H9 (cell line): ENCODE measurements around the gene SEC16B. TPM values are rescaled to one million over a fixed set of nuclear protein-coding genes. Genes with fewer than 3 reads are reported as not detected.
A peak's percentile ranks its signal among the peaks of the same experiment; 100 is the strongest.

ENCODE experiments used
- DNase-seq: peaks from one replicate; pipeline ENCODE4 v3.0.0-alpha.2; 2017
- H2AFZ ChIP-seq: one replicate; pipeline ENCODE4 v1.6.1; 2013; ENCODE audit warnings: mild to moderate bottlenecking, low read length, control low read depth, moderate library complexity
- H2AK5ac ChIP-seq: 2 replicates; pipeline ENCODE4 v1.6.1; 2013; ENCODE audit warnings: low read length, control low read depth, mixed read lengths; ENCODE audit not compliant: insufficient read length
- H2BK120ac ChIP-seq: one replicate; pipeline ENCODE4 v1.6.1; 2013; ENCODE audit warnings: low read depth, mild to moderate bottlenecking, low read length, control low read depth, inconsistent platforms; ENCODE audit not compliant: poor library complexity, severe bottlenecking
- H2BK12ac ChIP-seq: 2 replicates; pipeline ENCODE4 v1.6.1; 2013; ENCODE audit warnings: low read length, control low read depth, mixed read lengths, low read depth; ENCODE audit not compliant: insufficient read length
- H2BK15ac ChIP-seq: 2 replicates; pipeline ENCODE4 v1.6.1; 2013; ENCODE audit warnings: low read depth, low read length, control low read depth
- H2BK20ac ChIP-seq: one replicate; pipeline ENCODE4 v1.6.1; 2013; ENCODE audit warnings: low read depth, mild to moderate bottlenecking, low read length, control low read depth, inconsistent platforms; ENCODE audit not compliant: poor library complexity, severe bottlenecking
- H2BK5ac ChIP-seq: 2 replicates; pipeline ENCODE4 v1.6.1; 2013; ENCODE audit warnings: low read length, control low read depth, mixed read lengths; ENCODE audit not compliant: insufficient read length
- H3K14ac ChIP-seq: 2 replicates; pipeline ENCODE4 v1.6.1; 2013; ENCODE audit warnings: low read length, control low read depth; ENCODE audit not compliant: insufficient read depth
- H3K18ac ChIP-seq: 2 replicates; pipeline ENCODE4 v1.6.1; 2013; ENCODE audit warnings: low read depth, mild to moderate bottlenecking, mixed read lengths, low read length, control low read depth; ENCODE audit not compliant: insufficient read length
- H3K23ac ChIP-seq: 2 replicates; pipeline ENCODE4 v1.6.1; 2013; ENCODE audit warnings: low read length, control low read depth, mixed read lengths, low read depth; ENCODE audit not compliant: insufficient read length
- H3K23me2 ChIP-seq: 2 replicates; pipeline ENCODE4 v1.6.1; 2013; ENCODE audit warnings: low read depth, mild to moderate bottlenecking, mixed read lengths, low read length, control low read depth; ENCODE audit not compliant: insufficient read length, poor library complexity, severe bottlenecking
- H3K27ac ChIP-seq: 2 replicates; pipeline ENCODE4 v1.5.1; 2013; ENCODE audit warnings: low read length, control low read depth, mixed read lengths, low read depth; ENCODE audit not compliant: insufficient read length
- H3K27me3 ChIP-seq: 2 replicates; pipeline ENCODE4 v1.6.1; 2013; ENCODE audit warnings: low read length, control low read depth, inconsistent platforms; ENCODE audit not compliant: insufficient read depth
- H3K4ac ChIP-seq: 2 replicates; pipeline ENCODE4 v1.6.1; 2013; ENCODE audit warnings: low read depth, mild to moderate bottlenecking, control low read depth, inconsistent platforms, low read length, moderate library complexity
- H3K4me1 ChIP-seq: 2 replicates; pipeline ENCODE4 v1.6.1; 2013; ENCODE audit warnings: low read length, control low read depth, inconsistent platforms; ENCODE audit not compliant: insufficient read depth
- H3K4me2 ChIP-seq: 2 replicates; pipeline ENCODE4 v1.6.1; 2013; ENCODE audit warnings: low read length, control low read depth, mixed read lengths; ENCODE audit not compliant: insufficient read length, insufficient read depth
- H3K56ac ChIP-seq: 2 replicates; pipeline ENCODE4 v1.6.1; 2013; ENCODE audit warnings: low read depth, mild to moderate bottlenecking, mixed read lengths, low read length, control low read depth; ENCODE audit not compliant: insufficient read length
- H3K79me1 ChIP-seq: 2 replicates; pipeline ENCODE4 v1.6.1; 2013; ENCODE audit warnings: low read depth, mild to moderate bottlenecking, moderate library complexity, low read length, control low read depth, inconsistent platforms; ENCODE audit not compliant: insufficient read depth, poor library complexity, severe bottlenecking
- H3K79me2 ChIP-seq: 2 replicates; pipeline ENCODE4 v1.6.1; 2013; ENCODE audit warnings: low read length, control low read depth, inconsistent platforms; ENCODE audit not compliant: insufficient read depth
- H3K9ac ChIP-seq: 2 replicates; pipeline ENCODE4 v1.6.1; 2013; ENCODE audit warnings: low read length, control low read depth, mixed read lengths; ENCODE audit not compliant: insufficient read length; ENCODE audit errors: extremely low read depth
- H3K9me3 ChIP-seq: one replicate; pipeline ENCODE4 v1.6.1; 2013; ENCODE audit warnings: low read depth, low read length, inconsistent platforms; ENCODE audit not compliant: control insufficient read depth
- H3T11ph ChIP-seq: one replicate; pipeline ENCODE4 v1.6.1; 2013; ENCODE audit warnings: mild to moderate bottlenecking, low read length, control low read depth, inconsistent platforms
- H4K20me1 ChIP-seq: one replicate; pipeline ENCODE4 v1.6.1; 2013; ENCODE audit not compliant: control insufficient read depth, insufficient read length, insufficient read depth
- H4K5ac ChIP-seq: 2 replicates; pipeline ENCODE4 v1.6.1; 2013; ENCODE audit warnings: low read depth, mild to moderate bottlenecking, mixed read lengths, low read length, control low read depth; ENCODE audit not compliant: insufficient read length
- H4K8ac ChIP-seq: replicated peaks from 2 replicates; pipeline ENCODE4 v1.6.1; 2013; ENCODE audit warnings: low read length, control low read depth, mixed read lengths, low read depth; ENCODE audit not compliant: insufficient read length
- H4K91ac ChIP-seq: 2 replicates; pipeline ENCODE4 v1.6.1; 2013; ENCODE audit warnings: low read depth, mild to moderate bottlenecking, moderate library complexity, mixed read lengths, low read length, control low read depth; ENCODE audit not compliant: insufficient read length
- H3K27ac Mint-ChIP-seq, 3 experiments: 2 replicates in 2 of 3; 3 replicates in 1 of 3; pipeline ENCODE4 v1.8.0; 2020 to 2021; ENCODE audit warnings: mixed read lengths in 3 of 3, mild to moderate bottlenecking in 1 of 3, moderate library complexity in 1 of 3
- H3K27me3 Mint-ChIP-seq: 2 replicates; pipeline ENCODE4 v1.8.0; 2021; ENCODE audit warnings: low read depth, mild to moderate bottlenecking, moderate library complexity, mixed read lengths
- H3K36me3 Mint-ChIP-seq, 3 experiments: 2 replicates in 2 of 3; 3 replicates in 1 of 3; pipeline ENCODE4 v1.8.0; 2020 to 2021; ENCODE audit warnings: low read depth in 3 of 3, mixed read lengths in 3 of 3; ENCODE audit not compliant: insufficient read depth in 1 of 3
- H3K4me1 Mint-ChIP-seq, 2 experiments: 2 replicates each; pipeline ENCODE4 v1.8.0; 2020; ENCODE audit warnings: mixed read lengths in 2 of 2
- H3K4me3 Mint-ChIP-seq, 2 experiments: 2 replicates in 1 of 2; 3 replicates in 1 of 2; pipeline ENCODE4 v1.8.0; 2020 to 2021; ENCODE audit warnings: mild to moderate bottlenecking in 2 of 2, mixed read lengths in 2 of 2, moderate library complexity in 1 of 2
- H3K9me3 Mint-ChIP-seq, 2 experiments: 2 replicates in 1 of 2; 3 replicates in 1 of 2; pipeline ENCODE4 v1.8.0; 2020; ENCODE audit warnings: mild to moderate bottlenecking in 2 of 2, mixed read lengths in 2 of 2, moderate library complexity in 1 of 2
- CTCF ChIP-seq: fragments of 200-600 bp; sonication (generic); conservative IDR thresholded peaks from 3 replicates; pipeline ENCODE4 v1.8.0; 2021; ENCODE audit warnings: antibody characterized with exemption, mild to moderate bottlenecking
- WGBS: extraction: QIAGEN DNeasy Blood & Tissue Kit; methylation state at CpG from one replicate; pipeline ENCODE4 v1.1.7; 2013; ENCODE audit warnings: missing lambda C conversion rate, low lambda C conversion rate, mixed read lengths; ENCODE audit not compliant: insufficient read length; ENCODE audit errors: extremely low coverage; 5-methylcytosine and 5-hydroxymethylcytosine counted together
- total RNA-seq: library from RNA; stranded (reverse); gene quantifications from 2 replicates; pipeline ENCODE4 v1.2.1, GENCODE V29; 2021

SEC16B gene
- total RNA-seq, 1 experiment from 2014 or later: 0.83 TPM

GRCh38 chr1:177952249-177952648, 17.6 kb downstream of the SEC16B start:
- Histone ChIP-seq H3K9ac (no peak overlapping the region), H4K91ac (no peak overlapping the region), H3K79me1 (no peaks in the 10 kb centered on the region), H3K27ac (no peak overlapping the region), H3K14ac (no peak overlapping the region), H4K5ac (no peak overlapping the region), H3K23ac (no peak overlapping the region), H3K23me2 (no peaks in the 10 kb centered on the region), H2AK5ac (no peak overlapping the region), H4K20me1 (no peaks in the 10 kb centered on the region), H2AFZ (no peak overlapping the region), H4K8ac (no peak overlapping the region), H2BK12ac (no peak overlapping the region), H3K79me2 (no peaks in the 10 kb centered on the region), H3K9me3 (no peaks in the 10 kb centered on the region), H3K27me3 (no peaks in the 10 kb centered on the region), H2BK20ac (no peak overlapping the region), H3K4me2 (no peak overlapping the region), H3K18ac (no peak overlapping the region), H3K4me1 (no peaks in the 10 kb centered on the region), H3T11ph (no peak overlapping the region), H3K56ac (no peak overlapping the region), H2BK120ac (no peak overlapping the region), H3K4ac (no peak overlapping the region), H2BK15ac (no peak overlapping the region), H2BK5ac (no peak overlapping the region)
- no peak for TF ChIP-seq CTCF
- no CpG with 5 or more reads among the region's 7 CpGs for WGBS
- peaks cover 4 to 9% of the 10 kb centered on the region in 2 experiments for H3K4me1 Mint-ChIP-seq
- DNase-seq: no peak
- no peaks in the 10 kb centered on the region; the same call in 1 of the 2 replicates for H3K27me3 Mint-ChIP-seq
- no peaks in the 10 kb centered on the region for H3K36me3 Mint-ChIP-seq
- no peak overlapping the region for H3K4me3 Mint-ChIP-seq
- peak overlapping the region in 1 of 3 experiments; percentile 48; a peak in 1 of 7 replicates for H3K27ac Mint-ChIP-seq
- H3K9me3 Mint-ChIP-seq: no peaks in the 10 kb centered on the region
